Measurements from ENCODE around the gene ELF3. TPM values are rescaled to one million over a fixed set of nuclear protein-coding genes. Genes with fewer than 3 reads are reported as not detected.

The ELF3 gene
- total and polyA plus RNA-seq, 2 experiments from 2014 or later, result 12.3 to 19.5 TPM

GRCh38 chr1:202017749-202018467, 7.5 kb downstream of the ELF3 start:
- no peaks in the 10 kb centered on the region for H3K36me3 ChIP-seq (ENCODE audit: insufficient read depth)
- no peak overlapping the region for H3K27ac Mint-ChIP-seq
- H3K4me3 ChIP-seq, result no peak overlapping the region
- H3K9me2 ChIP-seq (ENCODE audit: insufficient read depth), result no peaks in the 10 kb centered on the region
- H3K79me2 ChIP-seq (replicated peaks; ENCODE audit: insufficient read depth), result no peaks in the 10 kb centered on the region
- no peak for TF ChIP-seq EZH2phosphoT487 (IDR thresholded peaks at IDR 0.05; ENCODE audit: unreplicated experiment)
- no peak for TF ChIP-seq CTCF (conservative IDR thresholded peaks at IDR 0.05; ENCODE audit: low read depth in 2 of 2)
- no peak for TF ChIP-seq EZH2 (IDR thresholded peaks at IDR 0.05; ENCODE audit: low read depth, unreplicated experiment)
- TF ChIP-seq JUNB (IDR thresholded peaks at IDR 0.05; ENCODE audit: unreplicated experiment), result no peak
- TF ChIP-seq, protein P1, sequence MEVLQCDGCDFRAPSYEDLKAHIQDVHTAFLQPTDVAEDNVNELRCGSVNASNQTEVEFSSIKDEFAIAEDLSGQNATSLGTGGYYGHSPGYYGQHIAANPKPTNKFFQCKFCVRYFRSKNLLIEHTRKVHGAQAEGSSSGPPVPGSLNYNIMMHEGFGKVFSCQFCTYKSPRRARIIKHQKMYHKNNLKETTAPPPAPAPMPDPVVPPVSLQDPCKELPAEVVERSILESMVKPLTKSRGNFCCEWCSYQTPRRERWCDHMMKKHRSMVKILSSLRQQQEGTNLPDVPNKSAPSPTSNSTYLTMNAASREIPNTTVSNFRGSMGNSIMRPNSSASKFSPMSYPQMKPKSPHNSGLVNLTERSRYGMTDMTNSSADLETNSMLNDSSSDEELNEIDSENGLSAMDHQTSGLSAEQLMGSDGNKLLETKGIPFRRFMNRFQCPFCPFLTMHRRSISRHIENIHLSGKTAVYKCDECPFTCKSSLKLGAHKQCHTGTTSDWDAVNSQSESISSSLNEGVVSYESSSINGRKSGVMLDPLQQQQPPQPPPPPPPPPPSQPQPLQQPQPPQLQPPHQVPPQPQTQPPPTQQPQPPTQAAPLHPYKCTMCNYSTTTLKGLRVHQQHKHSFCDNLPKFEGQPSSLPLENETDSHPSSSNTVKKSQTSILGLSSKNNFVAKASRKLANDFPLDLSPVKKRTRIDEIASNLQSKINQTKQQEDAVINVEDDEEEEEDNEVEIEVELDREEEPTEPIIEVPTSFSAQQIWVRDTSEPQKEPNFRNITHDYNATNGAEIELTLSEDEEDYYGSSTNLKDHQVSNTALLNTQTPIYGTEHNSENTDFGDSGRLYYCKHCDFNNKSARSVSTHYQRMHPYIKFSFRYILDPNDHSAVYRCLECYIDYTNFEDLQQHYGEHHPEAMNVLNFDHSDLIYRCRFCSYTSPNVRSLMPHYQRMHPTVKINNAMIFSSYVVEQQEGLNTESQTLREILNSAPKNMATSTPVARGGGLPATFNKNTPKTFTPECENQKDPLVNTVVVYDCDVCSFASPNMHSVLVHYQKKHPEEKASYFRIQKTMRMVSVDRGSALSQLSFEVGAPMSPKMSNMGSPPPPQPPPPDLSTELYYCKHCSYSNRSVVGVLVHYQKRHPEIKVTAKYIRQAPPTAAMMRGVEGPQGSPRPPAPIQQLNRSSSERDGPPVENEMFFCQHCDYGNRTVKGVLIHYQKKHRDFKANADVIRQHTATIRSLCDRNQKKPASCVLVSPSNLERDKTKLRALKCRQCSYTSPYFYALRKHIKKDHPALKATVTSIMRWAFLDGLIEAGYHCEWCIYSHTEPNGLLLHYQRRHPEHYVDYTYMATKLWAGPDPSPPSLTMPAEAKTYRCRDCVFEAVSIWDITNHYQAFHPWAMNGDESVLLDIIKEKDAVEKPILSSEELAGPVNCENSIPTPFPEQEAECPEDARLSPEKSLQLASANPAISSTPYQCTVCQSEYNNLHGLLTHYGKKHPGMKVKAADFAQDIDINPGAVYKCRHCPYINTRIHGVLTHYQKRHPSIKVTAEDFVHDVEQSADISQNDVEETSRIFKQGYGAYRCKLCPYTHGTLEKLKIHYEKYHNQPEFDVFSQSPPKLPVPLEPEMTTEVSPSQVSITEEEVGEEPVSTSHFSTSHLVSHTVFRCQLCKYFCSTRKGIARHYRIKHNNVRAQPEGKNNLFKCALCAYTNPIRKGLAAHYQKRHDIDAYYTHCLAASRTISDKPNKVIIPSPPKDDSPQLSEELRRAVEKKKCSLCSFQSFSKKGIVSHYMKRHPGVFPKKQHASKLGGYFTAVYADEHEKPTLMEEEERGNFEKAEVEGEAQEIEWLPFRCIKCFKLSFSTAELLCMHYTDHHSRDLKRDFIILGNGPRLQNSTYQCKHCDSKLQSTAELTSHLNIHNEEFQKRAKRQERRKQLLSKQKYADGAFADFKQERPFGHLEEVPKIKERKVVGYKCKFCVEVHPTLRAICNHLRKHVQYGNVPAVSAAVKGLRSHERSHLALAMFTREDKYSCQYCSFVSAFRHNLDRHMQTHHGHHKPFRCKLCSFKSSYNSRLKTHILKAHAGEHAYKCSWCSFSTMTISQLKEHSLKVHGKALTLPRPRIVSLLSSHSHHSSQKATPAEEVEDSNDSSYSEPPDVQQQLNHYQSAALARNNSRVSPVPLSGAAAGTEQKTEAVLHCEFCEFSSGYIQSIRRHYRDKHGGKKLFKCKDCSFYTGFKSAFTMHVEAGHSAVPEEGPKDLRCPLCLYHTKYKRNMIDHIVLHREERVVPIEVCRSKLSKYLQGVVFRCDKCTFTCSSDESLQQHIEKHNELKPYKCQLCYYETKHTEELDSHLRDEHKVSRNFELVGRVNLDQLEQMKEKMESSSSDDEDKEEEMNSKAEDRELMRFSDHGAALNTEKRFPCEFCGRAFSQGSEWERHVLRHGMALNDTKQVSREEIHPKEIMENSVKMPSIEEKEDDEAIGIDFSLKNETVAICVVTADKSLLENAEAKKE (CRISPR knock-in tag; IDR thresholded peaks at IDR 0.05), result no peak
- H3K4me2 ChIP-seq, result no peak overlapping the region
- peaks cover 2% of the 10 kb centered on the region for H3K27me3 Mint-ChIP-seq (ENCODE audit: insufficient read depth, low read depth, poor library complexity)
- H4K20me1 ChIP-seq (replicated peaks; ENCODE audit: insufficient read depth), result no peaks in the 10 kb centered on the region
- ATAC-seq, result peak; percentile 52
- peak; percentile 33 for DNase-seq (ENCODE audit: low spot score)
- H3F3A ChIP-seq (replicated peaks; ENCODE audit: low read depth), result no peaks in the 10 kb centered on the region
- no peaks in the 10 kb centered on the region for H3K27me3 ChIP-seq (ENCODE audit: insufficient read depth)
- H3K27ac ChIP-seq (ENCODE audit: low read depth), result no peak overlapping the region
- H3K4me1 ChIP-seq (ENCODE audit: insufficient read depth), result peaks cover 6% of the 10 kb centered on the region; the same call in 1 of the 2 replicates
- H3K36me3 Mint-ChIP-seq (ENCODE audit: low read depth), result peaks cover 19% of the 10 kb centered on the region; the same call in 2 of the 3 replicates
- H3K9me3 Mint-ChIP-seq, result no peaks in the 10 kb centered on the region
- H3K4me1 Mint-ChIP-seq, result peaks cover 20% of the 10 kb centered on the region
- H2AFZ ChIP-seq, result no peak overlapping the region
- H3K4me3 Mint-ChIP-seq, result no peak overlapping the region

All from GM23338 (cell line).